Activated T-cell treated with anti-CD3 and anti-CD28 coated beads for 4 hours (primary cell): Measurements from ENCODE around the gene LMNB1.
"Not testable (repeated sequence)": the region's sequence is repeated elsewhere in the genome, so short reads cannot be mapped to it uniquely, and the experiment has no call there.

Experiments used
- DNase-seq: peaks from one replicate; pipeline ENCODE4 v3.0.0-alpha.2; 2020

Gene LMNB1, protein sequence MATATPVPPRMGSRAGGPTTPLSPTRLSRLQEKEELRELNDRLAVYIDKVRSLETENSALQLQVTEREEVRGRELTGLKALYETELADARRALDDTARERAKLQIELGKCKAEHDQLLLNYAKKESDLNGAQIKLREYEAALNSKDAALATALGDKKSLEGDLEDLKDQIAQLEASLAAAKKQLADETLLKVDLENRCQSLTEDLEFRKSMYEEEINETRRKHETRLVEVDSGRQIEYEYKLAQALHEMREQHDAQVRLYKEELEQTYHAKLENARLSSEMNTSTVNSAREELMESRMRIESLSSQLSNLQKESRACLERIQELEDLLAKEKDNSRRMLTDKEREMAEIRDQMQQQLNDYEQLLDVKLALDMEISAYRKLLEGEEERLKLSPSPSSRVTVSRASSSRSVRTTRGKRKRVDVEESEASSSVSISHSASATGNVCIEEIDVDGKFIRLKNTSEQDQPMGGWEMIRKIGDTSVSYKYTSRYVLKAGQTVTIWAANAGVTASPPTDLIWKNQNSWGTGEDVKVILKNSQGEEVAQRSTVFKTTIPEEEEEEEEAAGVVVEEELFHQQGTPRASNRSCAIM

DNA sequence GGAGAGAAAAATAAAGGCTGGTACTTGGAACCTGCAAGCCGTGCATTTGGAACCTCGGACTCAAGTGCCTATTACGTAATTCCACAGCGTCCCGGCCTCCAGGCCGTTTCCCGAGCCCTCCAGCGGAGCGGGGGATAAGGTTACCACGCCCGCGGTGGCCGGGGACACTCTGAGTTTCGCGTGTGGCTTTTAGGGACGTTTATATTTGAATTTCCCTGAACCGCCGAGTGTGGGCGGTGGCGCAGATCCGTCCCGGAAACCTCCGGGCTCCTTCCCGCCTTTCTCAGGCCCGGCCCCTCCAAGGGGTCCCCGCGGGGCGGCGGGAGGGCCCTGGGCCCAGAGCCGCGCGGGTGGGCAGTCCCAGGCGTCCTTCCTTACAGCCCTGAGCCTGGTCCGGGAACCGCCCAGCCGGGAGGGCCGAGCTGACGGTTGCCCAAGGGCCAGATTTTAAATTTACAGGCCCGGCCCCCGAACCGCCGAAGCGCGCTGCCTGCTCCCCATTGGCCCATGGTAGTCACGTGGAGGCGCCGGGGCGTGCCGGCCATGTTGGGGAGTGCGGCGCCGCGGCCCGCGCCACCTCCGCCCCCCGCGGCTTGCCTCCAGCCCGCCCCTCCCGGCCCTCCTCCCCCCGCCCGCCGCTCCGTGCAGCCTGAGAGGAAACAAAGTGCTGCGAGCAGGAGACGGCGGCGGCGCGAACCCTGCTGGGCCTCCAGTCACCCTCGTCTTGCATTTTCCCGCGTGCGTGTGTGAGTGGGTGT is at the start of gene LMNB1:
TSS of gene LMNB1 (plus strand) at position 638 of the 758 bp plus-strand sequence. CDS start 373 bp downstream, outside the sequence.
- DNase-seq: peak; percentile 87

DNA sequence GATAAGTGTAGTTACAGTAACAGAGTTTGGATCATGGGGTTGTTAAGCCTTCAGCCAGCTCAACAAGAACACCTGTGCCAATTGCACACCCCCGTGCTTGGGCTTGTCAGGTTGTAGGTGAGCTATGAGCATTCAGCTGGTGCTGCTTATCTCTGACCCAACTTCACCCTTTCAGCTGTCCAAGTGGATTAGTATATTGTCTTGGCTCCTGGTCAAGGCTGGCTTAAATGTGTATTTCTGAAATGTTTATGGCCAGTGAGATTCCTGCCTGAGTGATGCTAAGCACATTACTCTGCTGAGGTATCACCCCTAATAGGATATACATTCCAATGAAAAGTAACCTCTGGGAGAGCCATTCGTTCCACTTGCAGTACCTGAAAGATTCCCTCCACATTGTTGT is 44.2 kb upstream of the LMNB1 start:
- no peak for DNase-seq

DNA sequence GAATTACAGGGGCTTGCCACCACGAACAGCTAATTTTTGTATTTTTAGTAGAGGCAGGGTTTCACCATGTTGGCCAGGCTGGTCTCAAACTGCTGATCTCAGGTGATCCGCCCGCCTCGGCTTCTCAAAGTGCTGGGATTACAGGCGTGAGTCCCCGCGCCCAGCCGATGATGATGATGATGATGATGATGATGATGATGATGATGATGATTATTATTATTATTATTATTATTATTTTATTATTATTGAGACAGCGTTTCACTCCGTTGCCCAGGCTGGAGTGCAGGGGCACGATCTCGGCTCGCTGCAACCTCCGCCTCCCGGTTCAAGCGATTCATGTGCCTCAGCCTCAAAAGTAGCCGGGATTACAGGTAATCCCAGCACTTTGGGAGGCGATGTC is 42.4 kb upstream of the LMNB1 start:
- DNase-seq: not testable (repeated sequence)

DNA sequence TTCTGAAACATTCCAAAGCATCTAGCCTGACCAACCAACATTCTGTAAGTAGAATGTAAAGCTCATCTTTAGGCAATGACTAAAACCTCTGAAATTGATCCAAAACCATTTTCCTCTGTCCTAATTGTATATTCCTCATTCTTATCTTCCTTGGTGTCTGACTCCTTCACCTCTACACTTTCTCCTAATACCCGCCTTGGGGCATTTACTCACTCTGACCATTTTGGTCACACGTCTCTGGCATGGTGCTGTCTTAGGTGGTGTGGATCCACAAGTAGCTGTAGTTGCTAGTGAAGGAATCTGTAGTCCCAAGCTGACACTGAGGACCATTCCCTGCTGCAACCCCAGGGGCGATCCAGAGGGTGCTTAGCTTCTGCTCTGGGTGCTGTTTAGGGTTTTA is 40.8 kb upstream of the LMNB1 start:
- no peak for DNase-seq

DNA sequence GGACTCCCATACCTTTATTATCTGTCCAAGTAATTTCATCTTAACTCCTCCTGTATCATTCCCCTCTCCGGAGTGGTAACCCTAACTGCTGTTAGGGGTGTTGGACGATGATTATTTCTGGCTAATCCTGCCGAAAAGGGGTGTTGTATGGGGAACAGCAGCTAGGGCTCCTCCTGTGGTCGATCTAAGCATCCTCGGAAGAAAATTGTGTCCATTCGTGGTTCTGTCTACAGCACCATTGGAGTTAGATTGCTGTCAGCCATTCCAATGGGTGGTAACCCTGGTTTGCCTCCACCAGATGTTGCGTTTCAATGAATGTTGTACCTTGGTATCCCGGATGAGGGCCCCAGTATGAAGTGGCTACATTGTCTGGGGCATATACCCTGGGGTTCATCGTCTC is 35.6 kb upstream of the LMNB1 start:
- no peak for DNase-seq

DNA sequence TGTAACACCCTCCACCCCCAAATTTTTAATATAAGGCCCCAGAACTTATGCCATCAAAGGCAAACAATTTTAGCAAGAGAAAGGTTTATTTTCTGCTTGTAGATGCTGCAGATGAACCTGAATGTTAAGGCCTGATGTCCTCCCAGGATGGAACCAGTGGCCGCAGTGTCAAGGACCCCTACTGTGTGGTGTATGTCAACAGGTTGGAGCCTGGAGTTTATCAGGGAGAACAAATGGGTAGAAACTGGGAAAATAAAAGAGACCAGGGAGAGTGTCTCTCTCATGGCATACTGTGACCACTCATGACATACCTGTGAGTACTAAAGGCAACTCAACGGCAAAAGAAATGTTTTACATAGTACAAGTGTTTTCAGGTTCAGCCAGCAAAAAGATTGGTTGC is 34.5 kb upstream of the LMNB1 start:
- no peak for DNase-seq

DNA sequence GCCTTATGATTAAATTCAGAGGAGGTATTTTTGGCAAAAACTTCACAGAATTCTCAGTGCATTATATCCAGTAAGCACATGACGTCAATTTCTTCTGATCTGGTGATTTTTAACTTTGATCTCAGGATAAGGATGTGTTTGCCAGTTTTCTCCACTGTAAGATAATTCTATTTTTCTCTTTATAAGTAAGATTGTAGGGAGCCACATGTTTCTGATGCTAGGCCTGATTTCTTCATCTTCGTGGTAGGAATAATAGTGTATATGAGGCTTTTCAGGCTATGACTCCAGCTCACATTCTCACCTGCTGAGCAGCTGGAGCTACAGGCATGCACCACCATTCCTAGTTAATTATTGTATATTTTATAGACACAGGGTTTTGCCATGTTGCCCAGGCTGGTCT is 32.1 kb upstream of the LMNB1 start:
- no peak for DNase-seq

DNA sequence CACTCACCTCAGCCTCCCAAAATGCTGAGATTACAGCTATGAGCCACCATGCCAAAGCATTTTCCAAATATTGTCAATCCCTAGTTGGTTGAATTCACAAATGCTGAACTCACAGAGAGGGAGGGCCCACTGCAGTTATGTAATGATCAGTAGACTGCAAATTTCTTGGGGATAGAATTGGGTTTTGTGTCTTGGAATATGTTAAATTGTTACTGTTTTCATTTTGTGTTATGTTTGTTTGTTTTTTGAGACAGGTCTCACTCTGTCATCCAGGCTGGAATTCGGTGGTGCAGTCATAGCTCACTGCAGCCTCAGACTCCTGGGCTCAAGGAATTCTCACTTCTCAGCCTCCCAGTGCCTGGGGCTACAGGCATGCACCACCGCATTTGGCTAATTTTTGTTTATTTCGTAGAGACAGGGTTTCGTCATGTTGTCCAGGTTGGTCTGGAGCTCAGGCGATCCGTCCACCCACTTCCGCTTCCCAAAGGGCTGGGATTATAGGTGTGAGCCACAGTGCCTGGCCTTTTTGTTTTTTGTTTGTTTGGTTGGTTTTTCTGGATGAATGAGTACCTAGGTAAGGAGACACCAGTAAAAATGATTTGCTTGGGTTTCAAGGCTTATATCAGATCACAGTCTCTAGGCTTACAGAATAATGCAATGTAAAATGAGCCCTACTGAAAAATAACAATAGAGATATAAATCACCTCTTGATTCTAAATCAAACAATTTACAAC is 31.5 kb upstream of the LMNB1 start:
- DNase-seq: no peak

DNA sequence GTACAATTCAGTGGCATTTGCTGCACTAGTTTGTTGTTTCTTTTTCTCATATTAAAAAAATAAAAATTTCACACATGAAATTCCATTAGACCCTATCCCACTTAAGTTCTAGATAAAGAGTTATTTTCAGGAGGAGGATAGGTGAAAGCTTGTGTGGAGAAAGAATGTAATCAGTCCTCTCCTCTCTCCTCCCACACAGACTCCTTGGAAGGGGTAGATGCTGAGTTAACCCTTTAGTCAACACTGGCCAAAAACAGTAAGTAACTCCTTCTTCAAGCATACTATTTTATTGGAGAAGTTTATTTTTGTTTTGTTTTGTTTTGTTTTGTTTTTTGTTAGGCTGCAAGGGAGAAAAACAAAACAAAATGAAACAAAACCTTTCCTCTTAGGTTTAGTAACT is 30.6 kb upstream of the LMNB1 start:
- no peak for DNase-seq

DNA sequence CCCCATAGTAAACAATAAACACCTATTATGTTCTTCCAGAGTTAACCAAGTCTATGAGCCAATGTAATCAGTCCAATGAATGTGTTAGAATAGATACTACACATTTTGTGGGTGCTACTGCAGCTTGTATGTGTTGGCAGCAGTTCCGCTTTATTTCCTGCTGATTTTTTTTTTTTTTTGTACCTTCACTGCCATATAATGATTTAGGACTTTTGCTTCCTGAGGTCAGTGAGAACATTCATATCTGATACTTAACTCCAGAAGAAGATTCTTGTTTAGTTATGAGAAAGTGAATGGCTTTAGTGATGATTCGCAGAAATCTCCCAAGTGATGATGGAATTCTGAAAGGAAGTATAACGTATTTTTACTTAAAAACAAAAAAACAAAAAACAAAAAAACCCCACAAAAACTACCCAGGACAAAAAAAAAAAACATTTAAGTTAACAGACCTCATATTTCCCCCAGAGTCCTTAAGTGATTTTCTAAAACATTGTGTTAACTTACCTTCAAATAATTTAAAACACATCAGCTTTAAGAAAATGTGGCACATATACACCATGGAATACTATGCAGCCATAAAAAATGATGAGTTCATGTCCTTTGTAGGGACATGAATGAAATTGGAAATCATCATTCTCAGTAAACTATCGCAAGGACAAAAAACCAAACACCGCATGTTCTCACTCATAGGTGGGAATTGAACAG is 24.7 kb upstream of the LMNB1 start:
- no peak for DNase-seq

DNA sequence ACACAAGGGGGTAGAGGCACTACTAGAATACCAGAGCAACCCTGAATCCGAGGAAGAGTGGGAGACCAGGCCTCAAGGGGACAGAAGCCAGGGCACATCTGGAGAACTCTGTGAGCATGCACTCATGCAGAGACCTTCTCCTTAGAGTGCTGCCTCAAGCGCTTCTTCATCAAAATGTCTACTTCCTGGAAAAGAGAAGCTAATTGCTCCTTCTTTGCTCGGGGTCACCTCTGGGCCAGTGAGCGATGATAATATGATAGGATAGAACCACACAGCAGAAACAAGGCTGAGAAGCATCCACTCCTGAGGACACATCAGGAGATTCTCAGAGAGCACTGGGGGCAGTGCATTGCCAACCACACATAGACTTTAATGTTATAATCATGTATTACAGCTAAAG is 23.7 kb upstream of the LMNB1 start:
- DNase-seq: no peak

DNA sequence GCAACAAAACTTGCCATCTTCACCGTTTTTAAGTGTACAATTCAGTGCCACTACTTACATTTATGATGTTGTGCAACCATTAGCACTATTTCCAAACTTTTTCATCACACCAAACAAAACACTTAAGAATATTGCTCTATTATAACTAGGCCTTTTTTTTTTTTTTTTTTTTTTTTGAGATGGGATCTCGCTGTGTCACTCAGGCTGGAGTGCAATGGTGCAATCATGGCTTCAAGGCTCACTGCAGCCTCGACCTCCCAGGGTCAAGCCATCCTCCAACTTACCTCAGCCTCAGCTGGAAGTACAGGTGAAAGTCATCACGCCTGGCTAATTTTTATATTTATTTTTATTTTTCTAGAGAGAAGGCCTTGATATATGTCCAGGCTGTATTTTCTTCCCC is 22.3 kb upstream of the LMNB1 start:
- no peak for DNase-seq

DNA sequence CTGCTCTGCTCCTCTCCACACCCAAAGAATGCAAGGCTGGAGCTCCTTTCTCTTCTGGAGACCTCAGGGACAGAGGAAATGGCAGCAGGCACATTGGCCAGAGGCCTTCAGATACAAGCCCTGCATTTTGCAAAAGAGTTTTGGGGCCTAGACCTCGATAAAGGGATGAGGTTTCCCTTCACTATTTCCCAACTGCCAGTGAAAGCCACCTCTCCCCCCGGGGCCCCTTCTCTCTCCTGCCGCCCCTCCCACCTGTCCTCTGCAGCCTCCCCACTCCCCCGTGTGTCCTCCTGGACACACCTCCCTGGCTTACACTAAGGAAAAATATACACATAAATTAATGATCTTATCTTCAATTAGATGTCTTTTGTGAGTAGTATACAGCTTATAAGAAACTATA is 21.3 kb upstream of the LMNB1 start:
- DNase-seq: no peak

DNA sequence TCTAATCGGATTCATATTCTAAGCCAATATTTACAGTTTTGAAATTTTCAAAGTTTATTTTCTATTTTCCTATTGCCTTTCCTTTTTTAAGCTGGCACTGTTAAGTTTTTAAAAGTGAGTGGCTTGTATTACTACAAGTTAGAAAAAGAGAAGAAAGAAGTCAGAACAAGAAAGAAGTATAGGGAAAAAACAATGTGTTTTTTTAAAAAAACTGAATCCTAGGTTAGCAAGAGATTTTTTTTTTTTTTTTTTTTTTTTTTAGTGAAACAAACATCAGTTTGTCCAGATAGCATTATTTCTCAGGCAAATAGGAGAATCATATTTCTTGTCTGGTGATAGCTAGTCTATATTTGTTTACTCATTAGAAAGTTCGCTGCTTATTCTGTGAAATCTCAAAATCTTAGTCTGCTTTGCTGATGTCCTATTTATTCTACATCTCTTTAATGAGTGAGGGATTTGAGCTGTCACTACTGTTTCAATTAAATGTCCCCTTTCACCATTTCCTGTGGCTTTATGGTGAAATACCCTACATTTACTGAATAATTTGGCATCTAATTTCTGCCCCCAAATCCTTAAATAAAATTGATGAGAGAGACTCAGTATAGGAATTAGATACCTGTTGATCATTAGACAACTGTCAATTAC is 19.1 kb upstream of the LMNB1 start:
- DNase-seq: no peak

DNA sequence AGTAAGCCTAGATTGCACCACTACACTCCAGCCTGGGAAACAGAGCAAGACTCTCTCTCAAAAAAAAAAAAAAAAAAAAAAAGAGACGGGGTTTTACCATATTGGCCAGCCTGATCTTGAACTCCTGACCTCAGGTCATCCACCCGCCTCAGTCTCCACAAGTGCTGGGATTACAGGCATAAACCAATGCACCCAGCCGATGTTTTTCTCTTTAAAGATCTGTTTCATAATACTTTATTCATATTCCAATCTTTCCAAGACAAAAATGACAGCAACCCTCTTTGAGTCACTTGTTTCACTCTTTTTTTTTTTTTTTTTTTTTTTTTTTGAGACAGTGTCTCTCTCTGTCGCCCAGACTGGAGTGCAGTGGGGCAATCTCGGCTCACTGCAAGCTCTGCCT is 13.6 kb upstream of the LMNB1 start:
- no peak for DNase-seq

DNA sequence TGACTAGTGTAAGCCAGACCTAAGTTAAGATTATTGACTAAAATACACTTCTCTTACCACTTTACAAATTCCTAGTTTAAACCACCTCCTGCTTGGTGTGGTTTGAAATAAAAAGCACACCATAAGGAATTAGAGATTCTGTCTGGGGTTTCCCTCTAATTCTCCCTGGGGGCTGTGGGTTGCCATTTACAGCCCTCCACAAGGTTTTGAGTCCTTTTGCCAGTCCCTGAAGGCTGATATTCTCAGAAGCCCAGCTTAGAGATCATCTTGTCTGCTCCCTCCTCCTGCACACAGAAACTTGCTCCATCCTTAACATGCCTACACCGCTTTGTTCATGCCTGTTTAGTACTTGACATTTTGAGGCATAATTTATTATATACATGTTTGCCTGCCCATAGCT is 7.2 kb upstream of the LMNB1 start:
- DNase-seq: no peak

DNA sequence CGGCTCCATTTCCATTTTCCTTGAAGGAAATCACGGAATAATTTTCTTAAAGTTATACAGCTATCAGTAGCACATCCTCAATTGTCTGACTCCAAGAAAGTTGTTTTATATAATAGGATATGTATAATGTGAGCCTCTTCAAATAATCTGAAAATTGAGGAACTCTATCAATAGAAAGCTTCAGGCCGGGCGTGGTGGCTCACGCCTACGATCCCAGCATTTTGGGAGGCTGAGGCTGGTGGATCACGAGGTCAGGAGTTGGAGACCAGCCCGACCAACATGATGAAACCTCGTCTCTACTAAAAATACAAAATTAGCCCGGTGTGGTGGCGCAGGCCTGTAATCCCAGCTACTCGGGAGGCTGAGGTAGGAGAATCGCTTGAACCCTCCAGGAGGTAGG is 3.4 kb upstream of the LMNB1 start:
- not testable (repeated sequence) for DNase-seq

DNA sequence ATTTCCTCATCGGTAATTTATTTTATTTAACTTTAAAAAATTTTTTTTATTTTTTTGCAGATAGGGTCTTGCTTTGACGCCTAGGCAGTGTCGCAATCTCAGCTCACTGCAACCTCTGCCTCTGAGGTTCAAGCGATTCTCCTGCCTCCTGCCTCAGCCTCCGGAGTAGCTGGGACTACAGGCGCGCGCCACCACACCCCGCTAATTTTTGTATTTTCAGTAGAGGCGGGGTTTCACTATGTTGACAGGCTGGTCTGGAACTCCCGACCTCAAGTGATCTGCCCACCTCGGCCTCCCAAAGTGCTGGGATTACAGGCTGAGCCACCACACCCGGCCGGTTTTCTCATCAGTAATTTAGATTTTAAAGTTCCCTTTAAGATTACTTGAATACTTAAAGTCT is 2.3 kb upstream of the LMNB1 start:
- not testable (repeated sequence) for DNase-seq

DNA sequence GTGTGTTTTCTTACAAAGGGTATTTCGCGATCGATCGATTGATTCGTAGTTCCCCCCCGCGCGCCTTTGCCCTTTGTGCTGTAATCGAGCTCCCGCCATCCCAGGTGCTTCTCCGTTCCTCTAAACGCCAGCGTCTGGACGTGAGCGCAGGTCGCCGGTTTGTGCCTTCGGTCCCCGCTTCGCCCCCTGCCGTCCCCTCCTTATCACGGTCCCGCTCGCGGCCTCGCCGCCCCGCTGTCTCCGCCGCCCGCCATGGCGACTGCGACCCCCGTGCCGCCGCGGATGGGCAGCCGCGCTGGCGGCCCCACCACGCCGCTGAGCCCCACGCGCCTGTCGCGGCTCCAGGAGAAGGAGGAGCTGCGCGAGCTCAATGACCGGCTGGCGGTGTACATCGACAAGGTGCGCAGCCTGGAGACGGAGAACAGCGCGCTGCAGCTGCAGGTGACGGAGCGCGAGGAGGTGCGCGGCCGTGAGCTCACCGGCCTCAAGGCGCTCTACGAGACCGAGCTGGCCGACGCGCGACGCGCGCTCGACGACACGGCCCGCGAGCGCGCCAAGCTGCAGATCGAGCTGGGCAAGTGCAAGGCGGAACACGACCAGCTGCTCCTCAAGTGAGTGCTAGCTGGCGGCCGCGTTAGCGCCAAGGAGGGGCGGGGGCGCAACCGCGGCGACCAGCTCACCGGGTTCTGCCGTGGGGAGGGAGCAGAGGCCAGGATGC is 480 bp downstream of the LMNB1 start:
- DNase-seq: peak; percentile 30

DNA sequence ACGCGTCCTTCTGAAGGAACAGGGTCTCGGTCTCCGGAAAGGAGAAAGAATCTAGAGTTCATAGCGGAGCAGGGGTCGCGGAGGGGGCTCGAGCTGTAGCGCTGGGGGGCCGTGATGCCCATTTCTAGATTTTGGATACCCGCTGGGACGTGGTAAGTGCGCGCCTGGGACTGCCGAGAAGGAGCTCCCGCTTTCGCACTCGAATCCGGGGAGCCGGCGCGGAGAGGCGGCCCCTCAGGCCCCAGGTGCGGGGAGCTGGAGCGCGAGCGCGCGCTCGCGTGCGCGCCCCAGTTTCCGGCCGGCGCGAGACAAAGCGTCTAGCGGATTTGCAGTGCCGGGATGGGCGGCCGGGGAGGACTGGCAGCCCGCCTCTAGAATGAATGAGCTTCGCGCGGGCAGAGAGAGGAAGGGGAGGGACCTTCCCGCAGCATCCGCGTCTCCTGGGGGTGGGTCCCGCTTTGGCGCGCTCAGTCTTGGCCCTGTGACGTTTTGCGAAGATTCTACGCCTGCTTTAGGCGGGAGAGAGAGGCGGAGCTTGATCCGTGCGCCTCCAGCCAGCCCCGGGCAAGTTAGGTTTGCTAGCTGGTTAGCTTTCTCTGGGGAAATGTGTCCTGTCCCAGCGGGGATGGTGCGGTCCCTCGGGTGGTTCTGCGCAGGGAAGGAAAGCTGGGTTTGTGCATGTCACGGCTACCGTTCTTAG is 1.2 kb downstream of the LMNB1 start:
- DNase-seq: peak; percentile 83
